Measurements from ENCODE around the gene SHISA7.

GRCh38 chr19:55383279-55384130, 59.6 kb downstream of the SHISA7 start:
- TF ChIP-seq EZH2 (IDR thresholded peaks at IDR 0.05; ENCODE audit: low read length, missing control alignments) = no peak
- TF ChIP-seq, protein P1, sequence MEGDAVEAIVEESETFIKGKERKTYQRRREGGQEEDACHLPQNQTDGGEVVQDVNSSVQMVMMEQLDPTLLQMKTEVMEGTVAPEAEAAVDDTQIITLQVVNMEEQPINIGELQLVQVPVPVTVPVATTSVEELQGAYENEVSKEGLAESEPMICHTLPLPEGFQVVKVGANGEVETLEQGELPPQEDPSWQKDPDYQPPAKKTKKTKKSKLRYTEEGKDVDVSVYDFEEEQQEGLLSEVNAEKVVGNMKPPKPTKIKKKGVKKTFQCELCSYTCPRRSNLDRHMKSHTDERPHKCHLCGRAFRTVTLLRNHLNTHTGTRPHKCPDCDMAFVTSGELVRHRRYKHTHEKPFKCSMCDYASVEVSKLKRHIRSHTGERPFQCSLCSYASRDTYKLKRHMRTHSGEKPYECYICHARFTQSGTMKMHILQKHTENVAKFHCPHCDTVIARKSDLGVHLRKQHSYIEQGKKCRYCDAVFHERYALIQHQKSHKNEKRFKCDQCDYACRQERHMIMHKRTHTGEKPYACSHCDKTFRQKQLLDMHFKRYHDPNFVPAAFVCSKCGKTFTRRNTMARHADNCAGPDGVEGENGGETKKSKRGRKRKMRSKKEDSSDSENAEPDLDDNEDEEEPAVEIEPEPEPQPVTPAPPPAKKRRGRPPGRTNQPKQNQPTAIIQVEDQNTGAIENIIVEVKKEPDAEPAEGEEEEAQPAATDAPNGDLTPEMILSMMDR (conservative IDR thresholded peaks at IDR 0.05 in 1 of 2, IDR thresholded peaks at IDR 0.05 in 1 of 2; ENCODE audit: low read depth in 1 of 2, low read length in 2 of 2) = no peak

Data from fibroblast of lung (primary cell).